SK-N-SH (cell line): ENCODE results near the gene ARL13A. TPM values are rescaled to one million over a fixed set of nuclear protein-coding genes. Genes with fewer than 3 reads are reported as not detected.
"Not testable (repeated sequence)": the region's sequence is repeated elsewhere in the genome, so short reads cannot be mapped to it uniquely, and the experiment has no call there.

Source experiments
- CTCF ChIA-PET: fragments of 300-600, 350-600 bp; formaldehyde crosslinking; extraction: SDS; loops from one replicate; lab custom pipeline; 2021; lab: Yijun Ruan, JAX
- POLR2A ChIA-PET: fragments of 350-600 bp; sonication (Branson Sonifier 250); formaldehyde crosslinking; extraction: SDS; loops from one replicate; lab custom pipeline; 2020; ENCODE audit warnings: antibody characterized with exemption, inconsistent platforms; lab: Yijun Ruan, JAX
- DNase-seq: peaks from one replicate; pipeline ENCODE4 v3.0.0; 2012
- H2AFZ ChIP-seq: fragments of 200-600 bp; sonication (generic); 2 replicates; pipeline ENCODE4 v1.8.1; 2016; ENCODE audit warnings: antibody characterized with exemption, mild to moderate bottlenecking, low read depth
- H3F3A ChIP-seq: fragments of 200-600 bp; sonication (generic); replicated peaks from 2 replicates; pipeline ENCODE3; 2016; ENCODE audit warnings: antibody characterized with exemption, mild to moderate bottlenecking; ENCODE audit not compliant: insufficient read depth
- H3K27ac ChIP-seq, 2 experiments: fragments of 200-500 bp in 1 of 2; fragments of 200-600 bp in 1 of 2; sonication (Bioruptor generic) in 1 of 2; sonication (generic), shearing (Covaris generic) in 1 of 2; 2 replicates each; pipeline versions ENCODE4 v1.5.1 to v1.6.1; 2014 to 2016; ENCODE audit warnings: low read depth in 2 of 2, inconsistent platforms in 1 of 2, low read length in 1 of 2, mild to moderate bottlenecking in 1 of 2, mixed read lengths in 1 of 2
- H3K27me3 ChIP-seq: fragments of 200-600 bp; sonication (generic), shearing (Covaris generic); 2 replicates; pipeline ENCODE4 v1.6.1; 2016; ENCODE audit warnings: mixed run types; ENCODE audit not compliant: insufficient read depth
- H3K36me3 ChIP-seq, 2 experiments: fragments of 200-500 bp in 1 of 2; fragments of 200-600 bp in 1 of 2; sonication (Bioruptor generic) in 1 of 2; sonication (generic) in 1 of 2; replicated peaks in 1 of 2; 2 replicates each; pipeline versions ENCODE3 to v1.5.1; 2014 to 2016; ENCODE audit warnings: low read length in 1 of 2, mild to moderate bottlenecking in 1 of 2; ENCODE audit not compliant: insufficient read depth in 2 of 2, control insufficient read depth in 1 of 2
- H3K4me1 ChIP-seq, 2 experiments: fragments of 200-500 bp in 1 of 2; fragments of 200-600 bp in 1 of 2; sonication (Bioruptor generic) in 1 of 2; sonication (generic), shearing (Covaris generic) in 1 of 2; 2 replicates each; pipeline versions ENCODE4 v1.5.1 to v1.6.1; 2014 to 2016; ENCODE audit warnings: low read depth in 1 of 2, low read length in 1 of 2, mixed run types in 1 of 2; ENCODE audit not compliant: insufficient read depth in 2 of 2, control insufficient read depth in 1 of 2
- H3K4me2 ChIP-seq: fragments of 200-600 bp; sonication (generic), shearing (Covaris generic); 2 replicates; pipeline ENCODE4 v1.6.1; 2017; ENCODE audit warnings: mixed run types
- H3K4me3 ChIP-seq, 2 experiments: fragments of 200-500 bp in 1 of 2; fragments of 200-600 bp in 1 of 2; sonication (Bioruptor generic) in 1 of 2; sonication (generic), shearing (Covaris generic) in 1 of 2; 2 replicates each; pipeline versions ENCODE4 v1.5.1 to v1.8.1; 2014 to 2016; ENCODE audit warnings: low read depth in 2 of 2, inconsistent platforms in 1 of 2, low read length in 1 of 2, mild to moderate bottlenecking in 1 of 2, mixed read lengths in 1 of 2, moderate library complexity in 1 of 2
- H3K79me2 ChIP-seq: fragments of 200-600 bp; sonication (generic); 2 replicates; pipeline ENCODE4 v1.8.1; 2017; ENCODE audit warnings: mild to moderate bottlenecking; ENCODE audit not compliant: insufficient read depth
- H3K9ac ChIP-seq: fragments of 200-600 bp; sonication (generic); 2 replicates; pipeline ENCODE4 v1.6.1; 2017; ENCODE audit warnings: mixed run types
- H3K9me2 ChIP-seq: fragments of 200-600 bp; sonication (generic); 2 replicates; pipeline ENCODE4 v1.6.1; 2017; ENCODE audit warnings: mixed run types
- H3K9me3 ChIP-seq: fragments of 200-600 bp; sonication (generic); 2 replicates; pipeline ENCODE4 v1.6.1; 2017; ENCODE audit warnings: mixed run types, mild to moderate bottlenecking, moderate library complexity
- H4K20me1 ChIP-seq: fragments of 200-600 bp; sonication (generic); 2 replicates; pipeline ENCODE4 v1.6.1; 2017; ENCODE audit warnings: mild to moderate bottlenecking, mixed run types; ENCODE audit not compliant: insufficient read depth
- CHD2 ChIP-seq: fragments of 150-350 bp; IDR thresholded peaks from 2 replicates; pipeline ENCODE4 v1.6.1; 2018; ENCODE audit warnings: low read length; ENCODE audit not compliant: partially characterized antibody
- EZH2phosphoT487 ChIP-seq: fragments of 200-600 bp; sonication (generic); IDR thresholded peaks from 2 replicates; pipeline ENCODE4 v1.6.1; 2017; ENCODE audit warnings: low read depth, mixed run types, mild to moderate bottlenecking, antibody characterized with exemption, moderate library complexity, borderline replicate concordance
- FOSL2 ChIP-seq: IDR thresholded peaks from 2 replicates; pipeline ENCODE4 v1.4.0; 2012; ENCODE audit warnings: low read depth, mild to moderate bottlenecking, moderate library complexity, borderline replicate concordance
- FOXJ3 ChIP-seq: sonication (generic); formaldehyde crosslinking; IDR thresholded peaks from 2 replicates; pipeline ENCODE4 v1.5.1; 2020; ENCODE audit warnings: mild to moderate bottlenecking, missing genetic modification reagents
- GABPA ChIP-seq: IDR thresholded peaks from 2 replicates; pipeline ENCODE4 v1.4.0; 2012; ENCODE audit warnings: low read depth, mild to moderate bottlenecking
- GATA2 ChIP-seq: sonication (generic); formaldehyde crosslinking; IDR thresholded peaks from 2 replicates; pipeline ENCODE4 v1.5.0; 2020; ENCODE audit warnings: mild to moderate bottlenecking, missing genetic modification reagents
- JUND ChIP-seq: IDR thresholded peaks from 2 replicates; pipeline ENCODE4 v1.4.0; 2012
- RCOR1 ChIP-seq: fragments of 150-350 bp; IDR thresholded peaks from 2 replicates; pipeline ENCODE4 v1.6.1; 2017; ENCODE audit warnings: antibody characterized with exemption, low read length
- REST ChIP-seq: IDR thresholded peaks from 2 replicates; pipeline ENCODE4 v1.6.1; 2012; ENCODE audit warnings: mild to moderate bottlenecking, low read depth, low read length, moderate library complexity
- TCF12 ChIP-seq: IDR thresholded peaks from 2 replicates; pipeline ENCODE4 v1.4.0; 2012
- TEAD4 ChIP-seq: IDR thresholded peaks from 2 replicates; pipeline ENCODE4 v1.4.0; 2012; ENCODE audit warnings: mild to moderate bottlenecking, borderline replicate concordance; ENCODE audit not compliant: insufficient read depth
- USF1 ChIP-seq: IDR thresholded peaks from 2 replicates; pipeline ENCODE4 v1.4.0; 2012; ENCODE audit warnings: low read depth, borderline replicate concordance
- YY1 ChIP-seq: IDR thresholded peaks from 2 replicates; pipeline ENCODE4 v1.4.0; 2012; ENCODE audit warnings: low read depth, mild to moderate bottlenecking
- ZBTB33 ChIP-seq: IDR thresholded peaks from 2 replicates; pipeline ENCODE4 v1.4.0; 2012; ENCODE audit warnings: low read depth, borderline replicate concordance
- WGBS: methylation state at CpG from one replicate; pipeline ENCODE4 v1.1.6; 2017; ENCODE audit warnings: low lambda C conversion rate; 5-methylcytosine and 5-hydroxymethylcytosine counted together
- polyA plus RNA-seq, 3 experiments: library from polyadenylated mRNA; depleted of rRNA; stranded (reverse); fragments of >200 nt; gene quantifications; 2 replicates each; pipeline ENCODE4 v1.2.3, GENCODE V29; 2012
- TF ChIP-seq, protein P1 (sequence below): IDR thresholded peaks from 2 replicates; pipeline ENCODE4; 2012
- TF ChIP-seq, protein P2 (sequence below): fragments of 200-600 bp; sonication (generic); IDR thresholded peaks from 2 replicates; pipeline ENCODE4 v1.6.1; 2017; ENCODE audit warnings: antibody characterized with exemption, mild to moderate bottlenecking, moderate library complexity

ARL13A gene
- polyA plus RNA-seq, 1 of the 3 experiments (the other 2 are of a cell fraction) = not detected

DNA sequence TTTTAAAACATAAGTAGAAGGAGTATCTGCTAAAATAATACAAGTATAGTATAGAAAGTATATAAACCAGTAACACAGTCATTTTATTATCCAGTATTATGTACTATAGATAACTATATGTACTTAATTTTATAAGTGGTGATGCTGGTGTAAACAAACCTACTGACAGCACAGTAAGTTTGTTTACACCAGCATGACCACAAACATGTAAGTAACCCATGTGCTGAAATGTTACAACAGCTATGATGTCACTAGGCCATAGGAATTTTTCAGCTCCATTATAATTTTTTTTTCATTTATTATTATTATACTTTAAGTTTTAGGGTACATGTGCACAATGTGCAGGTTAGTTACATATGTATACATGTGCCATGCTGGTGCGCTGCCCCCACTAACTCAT lies 42.5 kb downstream of the ARL13A start:
- H3K4me2 ChIP-seq, H3K27ac ChIP-seq, H3K27me3 ChIP-seq, H3K9ac ChIP-seq, H4K20me1 ChIP-seq, H3K9me3 ChIP-seq, DNase-seq, H3K79me2 ChIP-seq, H3K4me3 ChIP-seq, H2AFZ ChIP-seq, POLR2A ChIA-PET, H3K4me1 ChIP-seq, H3F3A ChIP-seq, H3K9me2 ChIP-seq, H3K36me3 ChIP-seq: not testable (repeated sequence)
- CTCF ChIA-PET = interaction anchor here (0.9 kb wide), 1 partner anchor 244 kb away, joined by 3 read pairs; no protein-coding TSS in a partner anchor
- WGBS = 92% methylated on average over 1 of the region's 1 CpG

GRCh38 chrX:101022020-101022419 lies 52.5 kb downstream of the ARL13A start:
- no peak overlapping the region for H3K4me2 ChIP-seq
- CTCF ChIA-PET = no interaction called here
- TF ChIP-seq USF1 (no peak), EZH2phosphoT487 (no peak), GABPA (no peak), TCF12 (no peak), ZBTB33 (no peak), TEAD4 (no peak), RCOR1 (no peak), GATA2 (CRISPR knock-in tag) (no peak), FOXJ3 (CRISPR knock-in tag) (no peak), REST (no peak), YY1 (no peak), JUND (no peak), CHD2 (no peak), FOSL2 (no peak)
- TF ChIP-seq, protein P1, sequence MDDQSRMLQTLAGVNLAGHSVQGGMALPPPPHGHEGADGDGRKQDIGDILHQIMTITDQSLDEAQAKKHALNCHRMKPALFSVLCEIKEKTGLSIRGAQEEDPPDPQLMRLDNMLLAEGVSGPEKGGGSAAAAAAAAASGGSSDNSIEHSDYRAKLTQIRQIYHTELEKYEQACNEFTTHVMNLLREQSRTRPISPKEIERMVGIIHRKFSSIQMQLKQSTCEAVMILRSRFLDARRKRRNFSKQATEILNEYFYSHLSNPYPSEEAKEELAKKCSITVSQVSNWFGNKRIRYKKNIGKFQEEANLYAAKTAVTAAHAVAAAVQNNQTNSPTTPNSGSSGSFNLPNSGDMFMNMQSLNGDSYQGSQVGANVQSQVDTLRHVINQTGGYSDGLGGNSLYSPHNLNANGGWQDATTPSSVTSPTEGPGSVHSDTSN = no peak
- TF ChIP-seq, protein P2, sequence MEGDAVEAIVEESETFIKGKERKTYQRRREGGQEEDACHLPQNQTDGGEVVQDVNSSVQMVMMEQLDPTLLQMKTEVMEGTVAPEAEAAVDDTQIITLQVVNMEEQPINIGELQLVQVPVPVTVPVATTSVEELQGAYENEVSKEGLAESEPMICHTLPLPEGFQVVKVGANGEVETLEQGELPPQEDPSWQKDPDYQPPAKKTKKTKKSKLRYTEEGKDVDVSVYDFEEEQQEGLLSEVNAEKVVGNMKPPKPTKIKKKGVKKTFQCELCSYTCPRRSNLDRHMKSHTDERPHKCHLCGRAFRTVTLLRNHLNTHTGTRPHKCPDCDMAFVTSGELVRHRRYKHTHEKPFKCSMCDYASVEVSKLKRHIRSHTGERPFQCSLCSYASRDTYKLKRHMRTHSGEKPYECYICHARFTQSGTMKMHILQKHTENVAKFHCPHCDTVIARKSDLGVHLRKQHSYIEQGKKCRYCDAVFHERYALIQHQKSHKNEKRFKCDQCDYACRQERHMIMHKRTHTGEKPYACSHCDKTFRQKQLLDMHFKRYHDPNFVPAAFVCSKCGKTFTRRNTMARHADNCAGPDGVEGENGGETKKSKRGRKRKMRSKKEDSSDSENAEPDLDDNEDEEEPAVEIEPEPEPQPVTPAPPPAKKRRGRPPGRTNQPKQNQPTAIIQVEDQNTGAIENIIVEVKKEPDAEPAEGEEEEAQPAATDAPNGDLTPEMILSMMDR = no peak
- TF ChIP-seq, all 33 proteins: peak for 0
- Histone ChIP-seq H3K9me2 (no peaks in the 10 kb centered on the region), H3K9me3 (no peaks in the 10 kb centered on the region), H3K4me1 (no peaks in the 10 kb centered on the region), H2AFZ (no peak overlapping the region), H3F3A (no peaks in the 10 kb centered on the region), H3K4me3 (no peak overlapping the region), H3K27me3 (no peaks in the 10 kb centered on the region; the same call in 1 of the 2 replicates), H4K20me1 (no peaks in the 10 kb centered on the region), H3K27ac (no peak overlapping the region), H3K9ac (no peak overlapping the region), H3K79me2 (no peaks in the 10 kb centered on the region), H3K36me3 (peaks cover 0 to 4% of the 10 kb centered on the region in 2 experiments)
- DNase-seq = no peak
- POLR2A ChIA-PET = interaction anchor here (0.6 kb wide), 1 partner anchor 416 kb away, joined by 3 read pairs; no protein-coding TSS in a partner anchor
- 78% methylated on average over 3 of the region's 3 CpGs for WGBS
